WTC11 (cell line): ENCODE data around the gene LMTK2.

Experiments used
- ESRRA ChIP-seq: sonication (generic); formaldehyde crosslinking; IDR thresholded peaks from 2 replicates; pipeline ENCODE4 v1.8.1; 2022; ENCODE audit warnings: mild to moderate bottlenecking, missing genetic modification reagents, borderline replicate concordance
- FOXK1 ChIP-seq: sonication (generic); formaldehyde crosslinking; IDR thresholded peaks from 2 replicates; pipeline ENCODE4 v1.8.0; 2022; ENCODE audit warnings: mild to moderate bottlenecking, moderate library complexity, missing genetic modification reagents
- RELA ChIP-seq: sonication (generic); formaldehyde crosslinking; IDR thresholded peaks from 2 replicates; pipeline ENCODE4 v1.8.1; 2022; ENCODE audit warnings: missing genetic modification reagents, mild to moderate bottlenecking, borderline replicate concordance
- RORB ChIP-seq: fragments of 250-450 bp; sonication (Bioruptor Pico); IDR thresholded peaks from 2 replicates; pipeline ENCODE4 v1.9.0; 2021; ENCODE audit warnings: mild to moderate bottlenecking
- SP1 ChIP-seq: sonication (generic); formaldehyde crosslinking; conservative IDR thresholded peaks from 2 replicates; pipeline ENCODE4 v1.8.1; 2022; ENCODE audit warnings: missing genetic modification reagents
- TCF7 ChIP-seq: sonication (generic); formaldehyde crosslinking; IDR thresholded peaks from 2 replicates; pipeline ENCODE4 v1.8.0; 2022; ENCODE audit warnings: mild to moderate bottlenecking, low read depth, missing genetic modification reagents, moderate library complexity
- TF ChIP-seq, protein P1 (sequence below): fragments of 200-600 bp; IDR thresholded peaks from 2 replicates; pipeline ENCODE4 v1.8.0; 2022; ENCODE audit warnings: antibody characterized with exemption
- TF ChIP-seq, protein P2 (sequence below): sonication (generic); formaldehyde crosslinking; IDR thresholded peaks from 2 replicates; pipeline ENCODE4 v1.8.0; 2022; ENCODE audit warnings: mild to moderate bottlenecking, missing genetic modification reagents

DNA sequence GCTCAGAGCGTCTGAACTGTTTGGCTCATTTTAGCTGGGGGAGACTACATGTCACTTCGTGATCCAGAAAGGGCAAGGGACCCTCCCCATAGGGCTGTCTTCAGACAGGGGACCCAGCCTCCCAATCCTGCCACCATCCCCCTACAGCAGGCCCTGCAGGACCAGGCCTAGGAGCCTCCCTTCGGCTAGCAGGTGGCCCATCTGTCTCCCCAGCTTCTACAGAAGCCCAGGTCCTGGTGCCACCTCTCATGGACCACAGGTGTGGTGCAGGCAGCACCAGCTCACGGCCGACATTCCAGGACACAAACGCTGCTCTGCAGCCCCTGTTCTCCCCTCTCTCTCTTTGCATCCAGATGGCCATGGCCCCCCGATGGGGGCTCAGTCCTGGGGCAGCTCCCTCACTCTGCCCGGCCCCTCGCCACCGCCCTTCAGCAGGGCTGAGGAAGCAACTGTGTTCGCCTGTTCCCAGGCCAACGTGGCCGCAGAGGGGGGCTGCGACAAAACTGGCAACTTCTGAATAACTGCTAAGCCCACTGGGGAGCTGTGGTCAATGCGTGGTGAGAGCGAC is 135.1 kb downstream of the LMTK2 start:
- TF ChIP-seq, protein P1, sequence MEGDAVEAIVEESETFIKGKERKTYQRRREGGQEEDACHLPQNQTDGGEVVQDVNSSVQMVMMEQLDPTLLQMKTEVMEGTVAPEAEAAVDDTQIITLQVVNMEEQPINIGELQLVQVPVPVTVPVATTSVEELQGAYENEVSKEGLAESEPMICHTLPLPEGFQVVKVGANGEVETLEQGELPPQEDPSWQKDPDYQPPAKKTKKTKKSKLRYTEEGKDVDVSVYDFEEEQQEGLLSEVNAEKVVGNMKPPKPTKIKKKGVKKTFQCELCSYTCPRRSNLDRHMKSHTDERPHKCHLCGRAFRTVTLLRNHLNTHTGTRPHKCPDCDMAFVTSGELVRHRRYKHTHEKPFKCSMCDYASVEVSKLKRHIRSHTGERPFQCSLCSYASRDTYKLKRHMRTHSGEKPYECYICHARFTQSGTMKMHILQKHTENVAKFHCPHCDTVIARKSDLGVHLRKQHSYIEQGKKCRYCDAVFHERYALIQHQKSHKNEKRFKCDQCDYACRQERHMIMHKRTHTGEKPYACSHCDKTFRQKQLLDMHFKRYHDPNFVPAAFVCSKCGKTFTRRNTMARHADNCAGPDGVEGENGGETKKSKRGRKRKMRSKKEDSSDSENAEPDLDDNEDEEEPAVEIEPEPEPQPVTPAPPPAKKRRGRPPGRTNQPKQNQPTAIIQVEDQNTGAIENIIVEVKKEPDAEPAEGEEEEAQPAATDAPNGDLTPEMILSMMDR, result no peak
- TF ChIP-seq RORB (CRISPR knock-in tag) (no peak), FOXK1 (no peak), SP1 (CRISPR knock-in tag) (no peak), TCF7 (CRISPR knock-in tag) (no peak), RELA (CRISPR knock-in tag) (no peak), ESRRA (CRISPR knock-in tag) (no peak)
- TF ChIP-seq, protein P2, sequence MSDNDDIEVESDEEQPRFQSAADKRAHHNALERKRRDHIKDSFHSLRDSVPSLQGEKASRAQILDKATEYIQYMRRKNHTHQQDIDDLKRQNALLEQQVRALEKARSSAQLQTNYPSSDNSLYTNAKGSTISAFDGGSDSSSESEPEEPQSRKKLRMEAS (CRISPR knock-in tag), result no peak
